ENCODE data around the gene PNRC2. TPM values are rescaled to one million over a fixed set of nuclear protein-coding genes. Genes with fewer than 3 reads are reported as not detected.

PNRC2 gene
- total RNA-seq, 1 experiment from 2014 or later, result 166 TPM

GRCh38 chr1:23999156-23999671, 39.6 kb downstream of the PNRC2 start:
- H3K27me3 Mint-ChIP-seq (ENCODE audit: low read depth), result no peaks in the 10 kb centered on the region; the same call in 1 of the 2 replicates
- no peak for ATAC-seq
- peaks cover 5% of the 10 kb centered on the region for H3K36me3 Mint-ChIP-seq
- TF ChIP-seq SOX15 (CRISPR knock-in tag; IDR thresholded peaks at IDR 0.05), result no peak
- TF ChIP-seq ZNF232 (CRISPR knock-in tag; IDR thresholded peaks at IDR 0.05), result no peak
- TF ChIP-seq JAZF1 (CRISPR knock-in tag; IDR thresholded peaks at IDR 0.05), result no peak
- TF ChIP-seq ETV6 (CRISPR knock-in tag; IDR thresholded peaks at IDR 0.05), result no peak
- TF ChIP-seq, protein P1, sequence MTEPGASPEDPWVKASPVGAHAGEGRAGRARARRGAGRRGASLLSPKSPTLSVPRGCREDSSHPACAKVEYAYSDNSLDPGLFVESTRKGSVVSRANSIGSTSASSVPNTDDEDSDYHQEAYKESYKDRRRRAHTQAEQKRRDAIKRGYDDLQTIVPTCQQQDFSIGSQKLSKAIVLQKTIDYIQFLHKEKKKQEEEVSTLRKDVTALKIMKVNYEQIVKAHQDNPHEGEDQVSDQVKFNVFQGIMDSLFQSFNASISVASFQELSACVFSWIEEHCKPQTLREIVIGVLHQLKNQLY (CRISPR knock-in tag; IDR thresholded peaks at IDR 0.05), result no peak
- TF ChIP-seq SMAD3 (CRISPR knock-in tag; IDR thresholded peaks at IDR 0.05; ENCODE audit: borderline replicate concordance), result no peak
- TF ChIP-seq ZNF671 (CRISPR knock-in tag; IDR thresholded peaks at IDR 0.05), result no peak
- no peak for TF ChIP-seq ZNF121 (CRISPR knock-in tag; IDR thresholded peaks at IDR 0.05)
- no peak for TF ChIP-seq PREB (CRISPR knock-in tag; IDR thresholded peaks at IDR 0.05; ENCODE audit: borderline replicate concordance)
- TF ChIP-seq FOXK1 (CRISPR knock-in tag; IDR thresholded peaks at IDR 0.05), result no peak
- no peak for TF ChIP-seq AR (CRISPR knock-in tag; IDR thresholded peaks at IDR 0.05)
- TF ChIP-seq NFE2L1 (CRISPR knock-in tag; IDR thresholded peaks at IDR 0.05), result no peak
- TF ChIP-seq ZBTB43 (CRISPR knock-in tag; IDR thresholded peaks at IDR 0.05), result no peak
- TF ChIP-seq GTF2I (CRISPR knock-in tag; conservative IDR thresholded peaks at IDR 0.05), result no peak
- TF ChIP-seq ZNF396 (CRISPR knock-in tag; IDR thresholded peaks at IDR 0.05; ENCODE audit: borderline replicate concordance), result no peak
- no peak for TF ChIP-seq USF2 (CRISPR knock-in tag; IDR thresholded peaks at IDR 0.05)
- DNase-seq (ENCODE audit: low spot score), result no peak
- peaks cover 8% of the 10 kb centered on the region for H3K9me3 Mint-ChIP-seq
- peaks cover 26% of the 10 kb centered on the region for H3K4me1 Mint-ChIP-seq
- ChIA-PET CTCF (no interaction called here), POLR2A (no interaction called here)
- H3K27ac Mint-ChIP-seq, result no peak overlapping the region
- no peak overlapping the region for H3K4me3 Mint-ChIP-seq

- ATAC-seq (no peak), DNase-seq (ENCODE audit: low spot score) (no peak)
- POLR2A ChIA-PET, result no interaction called here
- H3K9me3 Mint-ChIP-seq, result peaks cover 4% of the 10 kb centered on the region; the same call in 1 of the 2 replicates
- CTCF ChIA-PET, result interaction anchor here (1.1 to 2.3 kb wide), 2 partner anchors 25 to 192 kb away, joined by 6 to 8 read pairs; no protein-coding TSS in a partner anchor
- no peaks in the 10 kb centered on the region for H3K36me3 Mint-ChIP-seq
- peaks cover 29% of the 10 kb centered on the region for H3K4me1 Mint-ChIP-seq
- TF ChIP-seq MXD4 (CRISPR knock-in tag; IDR thresholded peaks at IDR 0.05; ENCODE audit: borderline replicate concordance) (no peak), FOXP1 (CRISPR knock-in tag; IDR thresholded peaks at IDR 0.05; ENCODE audit: borderline replicate concordance) (no peak)
- no peaks in the 10 kb centered on the region for H3K27me3 Mint-ChIP-seq (ENCODE audit: low read depth)
- H3K4me3 Mint-ChIP-seq, result no peak overlapping the region
- no peak overlapping the region for H3K27ac Mint-ChIP-seq
Observed at GRCh38 chr1:24002695-24003094, 43.1 kb downstream of the PNRC2 start.
